Measurements from ENCODE around the gene HIPK2.
A peak's percentile ranks its signal among the peaks of the same experiment; 100 is the strongest.

Gene HIPK2

GRCh38 chr7:139525750-139526149, 252.0 kb downstream of the HIPK2 start:
- no peak for DNase-seq

- no peak for DNase-seq
Measured at GRCh38 chr7:139525239-139525638, 252.6 kb downstream of the HIPK2 start.

GRCh38 chr7:139523968-139524815, 253.6 kb downstream of the HIPK2 start:
- DNase-seq, result no peak

- DNase-seq, result peak in 1 of 2 experiments; percentile 27
Measured at GRCh38 chr7:139523199-139523941, 254.4 kb downstream of the HIPK2 start, which contains the start of gene CLEC2L. Gene CLEC2L (plus strand): TSS chr7:139523685. CDS start chr7:139523928, 243 bp downstream.

- DNase-seq, result no peak
Measured at GRCh38 chr7:139522830-139523198, 255.0 kb downstream of the HIPK2 start.

- DNase-seq, result no peak
Measured at GRCh38 chr7:139521439-139521838, 256.4 kb downstream of the HIPK2 start.

GRCh38 chr7:139515266-139515665, 262.5 kb downstream of the HIPK2 start:
- DNase-seq, result no peak
